GM23248 (cell line): ENCODE data around the gene NFIA.

Experiments used
- EZH2 ChIP-seq: fragments of 200-600 bp; sonication (generic); IDR thresholded peaks from 2 replicates; pipeline ENCODE4 v1.6.1; 2018; ENCODE audit warnings: antibody characterized with exemption, mild to moderate bottlenecking; ENCODE audit not compliant: insufficient read depth, poor library complexity, severe bottlenecking
- EZH2phosphoT487 ChIP-seq: fragments of 200-600 bp; sonication (generic); IDR thresholded peaks from 2 replicates; pipeline ENCODE4 v1.6.1; 2018; ENCODE audit warnings: antibody characterized with exemption, moderate library complexity, mild to moderate bottlenecking, low read depth; ENCODE audit not compliant: insufficient read depth

DNA sequence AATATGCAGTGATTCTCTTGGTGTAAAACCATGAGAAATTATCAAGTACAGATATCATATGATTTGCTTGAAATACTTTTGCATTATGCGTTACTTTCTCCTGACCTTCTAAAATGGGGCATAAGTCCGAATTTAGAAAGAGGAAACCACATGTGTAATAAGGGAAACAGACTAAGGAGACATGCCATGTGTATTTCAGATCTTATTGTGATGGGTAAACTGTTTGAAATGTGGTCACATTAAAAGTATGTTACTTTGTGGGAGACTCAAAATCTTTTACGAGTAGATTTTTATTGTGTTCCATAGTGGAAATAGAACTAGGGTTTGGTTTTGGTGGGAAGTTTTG, 173.0 kb downstream of the NFIA start:
- TF ChIP-seq EZH2 (no peak), EZH2phosphoT487 (no peak)
